Keratinocyte (primary cell): Measurements from ENCODE around the gene ELAVL2. TPM values are rescaled to one million over a fixed set of nuclear protein-coding genes. Genes with fewer than 3 reads are reported as not detected.
A peak's percentile ranks its signal among the peaks of the same experiment; 100 is the strongest.

ENCODE experiments used
- DNase-seq: peaks from one replicate; pipeline ENCODE4 v3.0.0-alpha.2; 2011; ENCODE audit warnings: low read depth, missing footprints, low spot score
- FAIRE-seq: peaks from 2 replicates; lab custom pipeline; 2011; peaks lifted over from hg19 to GRCh38; lab: Jason Lieb, UNC
- H2AFZ ChIP-seq: 2 replicates; pipeline ENCODE4 v1.6.0; 2012; ENCODE audit warnings: low read length, control low read depth, inconsistent platforms; ENCODE audit not compliant: control insufficient read depth
- H3K27ac ChIP-seq: 2 replicates; pipeline ENCODE4 v1.5.1; 2011; ENCODE audit warnings: low read length; ENCODE audit not compliant: control insufficient read depth, insufficient read depth
- H3K27me3 ChIP-seq: 3 replicates; pipeline ENCODE4 v1.6.0; 2011; ENCODE audit warnings: low read length; ENCODE audit not compliant: control insufficient read depth, insufficient read depth; ENCODE audit errors: extremely low read depth
- H3K36me3 ChIP-seq, 2 experiments: 2 replicates in 1 of 2; 3 replicates in 1 of 2; pipeline ENCODE4 v1.5.1; 2011; ENCODE audit warnings: low read length in 2 of 2, mild to moderate bottlenecking in 1 of 2; ENCODE audit not compliant: control insufficient read depth in 2 of 2, insufficient read depth in 2 of 2; ENCODE audit errors: extremely low read depth in 1 of 2
- H3K4me1 ChIP-seq: 3 replicates; pipeline ENCODE4 v1.5.1; 2011; ENCODE audit warnings: low read length; ENCODE audit not compliant: control insufficient read depth, insufficient read depth; ENCODE audit errors: extremely low read depth
- H3K4me2 ChIP-seq: 3 replicates; pipeline ENCODE4 v1.6.0; 2011; ENCODE audit warnings: low read depth, low read length; ENCODE audit not compliant: control insufficient read depth, insufficient read depth; ENCODE audit errors: extremely low read depth
- H3K4me3 ChIP-seq, 3 experiments: fragments of 200-600 bp in 1 of 3; sonication (generic) in 1 of 3; 2 replicates in 2 of 3; 3 replicates in 1 of 3; pipeline ENCODE4 v1.5.1; 2011 to 2016; ENCODE audit warnings: low read length in 3 of 3, mild to moderate bottlenecking in 3 of 3, control low read depth in 2 of 3, inconsistent platforms in 1 of 3, low read depth in 1 of 3, mixed read lengths in 1 of 3, mixed run types in 1 of 3, moderate library complexity in 1 of 3; ENCODE audit not compliant: control insufficient read depth in 2 of 3, insufficient read depth in 2 of 3; ENCODE audit errors: extremely low read depth in 1 of 3
- H3K79me2 ChIP-seq: 2 replicates; pipeline ENCODE4 v1.6.0; 2012; ENCODE audit warnings: low read length; ENCODE audit not compliant: control insufficient read depth, insufficient read depth
- H3K9ac ChIP-seq: 3 replicates; pipeline ENCODE4 v1.6.0; 2011; ENCODE audit warnings: low read length; ENCODE audit not compliant: control insufficient read depth, insufficient read depth; ENCODE audit errors: extremely low read depth
- H3K9me1 ChIP-seq: 3 replicates; pipeline ENCODE4 v1.6.0; 2011; ENCODE audit warnings: low read length; ENCODE audit not compliant: control insufficient read depth, insufficient read depth; ENCODE audit errors: extremely low read depth
- H3K9me3 ChIP-seq: 2 replicates; pipeline ENCODE4 v1.5.1; 2012; ENCODE audit warnings: low read depth, low read length; ENCODE audit not compliant: control insufficient read depth
- H4K20me1 ChIP-seq: 3 replicates; pipeline ENCODE4 v1.6.0; 2011; ENCODE audit warnings: low read length; ENCODE audit not compliant: control insufficient read depth, insufficient read depth; ENCODE audit errors: extremely low read depth
- EZH2 ChIP-seq: IDR thresholded peaks from one replicate; pipeline ENCODE4 v1.6.1; 2012; ENCODE audit warnings: inconsistent platforms, mild to moderate bottlenecking, low read length, moderate library complexity
- dilution Hi-C: fragments of 300-500 bp; cut with MboI; formaldehyde crosslinking; loops from one replicate; pipeline ENCODE4 v1.7.0; 2020; ENCODE audit warnings: low sequenced_read_pairs; ENCODE audit not compliant: extremely low pct_ligation_motif_present
- polyA plus RNA-seq, 5 experiments: library from polyadenylated mRNA; depleted of rRNA in 3 of 5; stranded (reverse) in 3 of 5; stranded (forward) in 1 of 5; unstranded in 1 of 5; fragments of >200 nt; gene quantifications; 1 replicate in 1 of 5; 2 replicates in 3 of 5; 3 replicates in 1 of 5; pipeline versions ENCODE4 v1.2.1 to v1.2.3, GENCODE V29; 2011 to 2012; ENCODE audit warnings: missing spikeins in 2 of 5, low read depth in 1 of 5, low replicate concordance in 1 of 5
- TF ChIP-seq, protein P1 (sequence below), 3 experiments: IDR thresholded peaks in 1 of 3; conservative IDR thresholded peaks in 1 of 3; optimal IDR thresholded peaks in 1 of 3; 2 replicates in 2 of 3; 3 replicates in 1 of 3; pipeline versions ENCODE3 to v1.5.1; 2011; ENCODE audit warnings: low read length in 3 of 3, mild to moderate bottlenecking in 3 of 3, moderate library complexity in 2 of 3, control low read depth in 1 of 3, inconsistent platforms in 1 of 3; ENCODE audit not compliant: insufficient read depth in 2 of 3; ENCODE audit errors: extremely low read depth in 1 of 3

Gene ELAVL2
- polyA plus RNA-seq, 1 donor (not counting 4 experiments of a cell fraction or from before 2014, with no cell fraction given), result 4.3 TPM

DNA sequence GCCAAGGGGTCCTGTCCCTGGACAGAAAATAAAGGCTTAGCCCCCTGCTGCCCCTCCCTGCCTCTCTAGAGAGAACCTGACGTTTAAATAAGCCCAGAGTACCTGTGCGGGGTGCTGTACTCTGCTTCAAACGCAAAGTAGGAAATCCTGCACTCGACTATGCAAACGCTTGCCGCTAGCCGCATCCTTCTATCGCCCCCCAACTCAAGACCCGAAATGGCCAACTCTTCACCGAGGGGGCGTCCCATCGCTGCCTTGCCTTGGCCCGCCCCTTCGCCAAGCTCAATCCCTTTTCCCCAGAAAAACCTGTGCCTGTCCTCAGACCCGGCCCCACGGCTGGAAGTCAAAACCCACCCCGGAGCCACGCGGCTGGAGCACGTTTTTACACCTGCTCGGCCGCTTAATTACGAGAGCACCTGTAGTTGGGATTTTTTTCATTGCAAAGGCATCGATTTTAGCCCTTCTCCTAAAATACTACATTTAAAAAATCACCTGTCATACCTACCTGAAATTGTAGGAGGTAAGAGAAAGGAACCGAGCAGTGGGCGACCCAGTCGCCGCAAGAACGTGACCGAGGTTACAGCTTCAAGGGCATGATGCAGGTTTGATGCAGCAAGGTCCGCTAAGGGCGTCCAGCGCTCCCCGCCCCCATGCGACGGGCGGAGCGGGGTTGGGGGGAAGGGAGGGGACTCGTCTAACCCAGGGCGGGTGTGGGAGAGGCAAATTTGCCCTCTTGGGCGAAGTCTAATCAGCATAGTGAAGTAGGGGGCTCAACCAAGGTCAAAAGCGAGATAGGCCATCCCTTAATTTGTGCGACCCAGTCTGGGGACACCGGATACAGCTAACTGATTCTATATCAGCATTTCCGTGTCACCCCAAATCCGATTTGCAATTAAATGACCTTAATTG lies 3.5 kb downstream of the ELAVL2 start:
- DNase-seq (no peak), FAIRE-seq (no peak)
- no peak overlapping the region for H2AFZ ChIP-seq
- peak overlapping the region; percentile 75 for H3K4me2 ChIP-seq
- H3K9me1 ChIP-seq, result peaks cover 4% of the 10 kb centered on the region
- H3K27ac ChIP-seq, result no peak overlapping the region
- no peak overlapping the region for H3K9ac ChIP-seq
- TF ChIP-seq, protein P1, sequence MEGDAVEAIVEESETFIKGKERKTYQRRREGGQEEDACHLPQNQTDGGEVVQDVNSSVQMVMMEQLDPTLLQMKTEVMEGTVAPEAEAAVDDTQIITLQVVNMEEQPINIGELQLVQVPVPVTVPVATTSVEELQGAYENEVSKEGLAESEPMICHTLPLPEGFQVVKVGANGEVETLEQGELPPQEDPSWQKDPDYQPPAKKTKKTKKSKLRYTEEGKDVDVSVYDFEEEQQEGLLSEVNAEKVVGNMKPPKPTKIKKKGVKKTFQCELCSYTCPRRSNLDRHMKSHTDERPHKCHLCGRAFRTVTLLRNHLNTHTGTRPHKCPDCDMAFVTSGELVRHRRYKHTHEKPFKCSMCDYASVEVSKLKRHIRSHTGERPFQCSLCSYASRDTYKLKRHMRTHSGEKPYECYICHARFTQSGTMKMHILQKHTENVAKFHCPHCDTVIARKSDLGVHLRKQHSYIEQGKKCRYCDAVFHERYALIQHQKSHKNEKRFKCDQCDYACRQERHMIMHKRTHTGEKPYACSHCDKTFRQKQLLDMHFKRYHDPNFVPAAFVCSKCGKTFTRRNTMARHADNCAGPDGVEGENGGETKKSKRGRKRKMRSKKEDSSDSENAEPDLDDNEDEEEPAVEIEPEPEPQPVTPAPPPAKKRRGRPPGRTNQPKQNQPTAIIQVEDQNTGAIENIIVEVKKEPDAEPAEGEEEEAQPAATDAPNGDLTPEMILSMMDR (optimal IDR thresholded peaks at IDR 0.05 in 1 of 3, IDR thresholded peaks at IDR 0.05 in 1 of 3, conservative IDR thresholded peaks at IDR 0.05 in 1 of 3; ENCODE audit: extremely low read depth in 1 of 3, insufficient read depth in 2 of 3, low read length in 3 of 3), result no peak
- peak; percentile 69 for TF ChIP-seq EZH2
- H3K4me1 ChIP-seq, result peaks cover 19% of the 10 kb centered on the region
- dilution Hi-C loops, result no loop called here
- H4K20me1 ChIP-seq, result no peaks in the 10 kb centered on the region
- peaks cover 19% of the 10 kb centered on the region for H3K27me3 ChIP-seq
- no peaks in the 10 kb centered on the region for H3K79me2 ChIP-seq
- H3K4me3 ChIP-seq, result peak overlapping the region; percentile 43 to 76 (median 70)
- H3K9me3 ChIP-seq, result no peaks in the 10 kb centered on the region
- H3K36me3 ChIP-seq, result no peaks in the 10 kb centered on the region

DNA sequence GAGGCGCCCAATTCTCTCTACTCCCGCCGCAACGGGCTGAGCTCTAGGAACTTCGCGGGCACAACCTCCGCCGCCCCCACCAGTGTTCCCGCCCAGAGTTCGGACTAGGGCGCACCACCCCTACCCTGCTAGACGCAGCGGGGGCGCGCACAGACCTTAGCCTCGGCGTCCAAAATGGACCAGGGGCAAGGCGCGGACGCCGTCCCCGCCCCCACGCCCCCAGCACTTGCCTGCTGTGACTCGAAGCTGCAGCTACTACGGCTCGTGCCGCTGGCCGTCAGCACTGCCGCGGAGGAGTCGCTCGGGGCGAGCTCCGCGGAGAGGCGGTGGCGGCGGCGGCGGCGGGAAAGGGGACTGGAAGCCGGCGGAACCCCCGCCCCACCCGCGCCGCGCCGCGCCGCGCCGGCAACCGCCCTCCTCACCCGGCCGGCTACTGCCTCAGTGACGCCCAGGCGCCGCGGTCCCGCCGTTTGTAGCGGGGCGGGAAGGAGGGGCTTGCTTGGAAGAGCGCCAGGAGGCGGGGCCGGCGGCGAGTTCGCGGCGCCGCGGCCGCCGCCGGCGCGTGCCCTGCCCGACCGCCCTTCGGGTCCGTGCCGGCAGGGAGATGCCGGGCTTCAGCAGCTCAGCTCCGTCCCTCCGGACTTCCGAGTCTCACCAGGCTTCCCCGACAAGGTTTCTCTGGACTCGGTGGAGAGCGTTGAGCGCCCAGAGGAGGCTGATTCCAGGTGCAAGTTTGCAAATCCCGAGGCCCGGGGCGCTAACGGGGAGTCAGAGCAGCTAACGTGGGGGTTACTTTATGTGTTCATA lies 4.5 kb downstream of the ELAVL2 start:
- peaks cover 4% of the 10 kb centered on the region for H3K9me1 ChIP-seq
- H3K27ac ChIP-seq, result no peak overlapping the region
- no peak for DNase-seq
- no peaks in the 10 kb centered on the region for H4K20me1 ChIP-seq
- peaks cover 19% of the 10 kb centered on the region for H3K27me3 ChIP-seq
- peak overlapping the region; percentile 51 for H3K9ac ChIP-seq
- H3K4me1 ChIP-seq, result peaks cover 19% of the 10 kb centered on the region
- peak overlapping the region; percentile 44 for H2AFZ ChIP-seq
- no peaks in the 10 kb centered on the region for H3K79me2 ChIP-seq
- H3K36me3 ChIP-seq, result no peaks in the 10 kb centered on the region
- TF ChIP-seq, protein P1 (optimal IDR thresholded peaks at IDR 0.05 in 1 of 3, IDR thresholded peaks at IDR 0.05 in 1 of 3, conservative IDR thresholded peaks at IDR 0.05 in 1 of 3; ENCODE audit: extremely low read depth in 1 of 3, insufficient read depth in 2 of 3, low read length in 3 of 3), result no peak
- TF ChIP-seq EZH2, result no peak
- H3K4me2 ChIP-seq, result peak overlapping the region; percentile 75
- H3K4me3 ChIP-seq, result peak overlapping the region; percentile 43 to 76 (median 70)
- H3K9me3 ChIP-seq, result no peaks in the 10 kb centered on the region
- FAIRE-seq, result no peak
- dilution Hi-C loops, result no loop called here
